MCF 10A (cell line): ENCODE measurements around the gene VAV1. TPM values are rescaled to one million over a fixed set of nuclear protein-coding genes. Genes with fewer than 3 reads are reported as not detected.

ENCODE experiments used
- BruUV-seq: library from RNA; stranded (reverse); fragments of 400-500 nt; replicated peaks from 2 replicates; lab custom pipeline; 2021; lab: Mats Ljungman, UMichigan
- CTCF ChIA-PET: fragments of 300-600 bp; sonication (Branson Sonifier 250); formaldehyde crosslinking; extraction: SDS; loops from one replicate; lab custom pipeline; 2021; ENCODE audit warnings: antibody characterized with exemption, inconsistent platforms; lab: Yijun Ruan, JAX
- POLR2A ChIA-PET: fragments of 300-600, 350-650 bp; sonication (Branson Sonifier 250); formaldehyde crosslinking; extraction: SDS; loops from one replicate; lab custom pipeline; 2020; ENCODE audit warnings: antibody characterized with exemption, inconsistent platforms; lab: Yijun Ruan, JAX
- DNase-seq: peaks from one replicate; pipeline ENCODE4 v3.0.0-alpha.2; 2018; ENCODE audit not compliant: unreplicated experiment
- H3K27ac Mint-ChIP-seq: one replicate; pipeline ENCODE4 v1.8.0; 2022; ENCODE audit warnings: mild to moderate bottlenecking, low read depth, mixed read lengths; ENCODE audit not compliant: unreplicated experiment
- H3K27me3 Mint-ChIP-seq: one replicate; pipeline ENCODE4 v1.8.0; 2022; ENCODE audit warnings: mixed read lengths; ENCODE audit not compliant: insufficient read depth, unreplicated experiment
- H3K36me3 Mint-ChIP-seq: one replicate; pipeline ENCODE4 v1.8.0; 2022; ENCODE audit warnings: mild to moderate bottlenecking, moderate library complexity, mixed read lengths; ENCODE audit not compliant: insufficient read depth, unreplicated experiment
- H3K4me1 Mint-ChIP-seq: one replicate; pipeline ENCODE4 v1.8.0; 2022; ENCODE audit warnings: mixed read lengths; ENCODE audit not compliant: insufficient read depth, unreplicated experiment
- H3K4me3 Mint-ChIP-seq: one replicate; pipeline ENCODE4 v1.8.0; 2022; ENCODE audit warnings: mild to moderate bottlenecking, moderate library complexity, mixed read lengths; ENCODE audit not compliant: unreplicated experiment
- H3K9me3 Mint-ChIP-seq: one replicate; pipeline ENCODE4 v1.8.0; 2022; ENCODE audit warnings: mixed read lengths; ENCODE audit not compliant: unreplicated experiment
- intact Hi-C: fragments of 100-400 bp; cut with micrococcal nuclease; formaldehyde crosslinking; loops from 2 replicates; pipeline ENCODE4 v1.14.1; 2022
- total RNA-seq: library from RNA; stranded (reverse); gene quantifications from 2 replicates; pipeline ENCODE4 v1.2.3, GENCODE V29; 2022
- TF ChIP-seq, protein P1 (sequence below): fragments of 200-600 bp; IDR thresholded peaks from one replicate; pipeline ENCODE4 v1.8.0; 2022; ENCODE audit warnings: antibody characterized with exemption, mild to moderate bottlenecking; ENCODE audit not compliant: unreplicated experiment

Gene VAV1
- total RNA-seq, 1 experiment from 2014 or later = not detected

DNA sequence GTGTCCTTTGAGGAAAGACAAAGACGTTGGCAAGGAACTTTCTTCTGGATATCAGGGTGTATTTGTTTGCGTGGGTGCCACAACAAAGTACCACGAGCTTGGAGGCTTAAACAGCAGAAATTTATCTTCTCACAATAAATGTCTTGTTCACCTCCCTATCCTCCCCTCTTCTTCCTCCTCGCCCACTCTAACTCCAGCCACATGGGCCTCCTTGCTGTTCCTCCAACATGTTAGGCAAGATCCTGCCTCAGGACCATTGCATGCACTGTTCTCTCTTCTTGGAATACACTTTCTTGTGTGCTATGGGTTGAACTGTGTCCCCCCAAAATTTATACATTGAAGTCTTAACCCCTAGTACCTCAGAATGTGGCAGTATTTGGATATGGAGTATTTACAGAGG lies 45.7 kb downstream of the VAV1 start:
- H3K27ac Mint-ChIP-seq = no peak overlapping the region

DNA sequence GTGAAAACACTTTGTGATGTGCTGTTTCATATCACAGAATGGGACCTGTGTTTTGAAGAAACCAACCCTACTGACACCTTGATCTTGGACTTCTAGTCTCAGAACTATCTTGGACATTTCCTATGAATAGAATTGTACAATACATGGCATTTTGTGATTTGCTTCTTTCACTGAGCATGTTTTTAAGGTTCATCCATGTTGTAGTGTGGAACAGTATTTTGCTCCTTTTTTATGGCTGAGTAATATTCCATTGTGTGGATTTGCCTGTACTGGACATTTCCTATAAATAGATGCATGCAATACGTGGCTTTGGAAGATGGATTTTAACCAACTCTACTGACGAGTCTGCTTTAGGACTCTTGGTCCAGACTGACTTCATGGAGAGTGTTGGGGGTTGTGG lies 46.8 kb downstream of the VAV1 start:
- TF ChIP-seq, protein P1, sequence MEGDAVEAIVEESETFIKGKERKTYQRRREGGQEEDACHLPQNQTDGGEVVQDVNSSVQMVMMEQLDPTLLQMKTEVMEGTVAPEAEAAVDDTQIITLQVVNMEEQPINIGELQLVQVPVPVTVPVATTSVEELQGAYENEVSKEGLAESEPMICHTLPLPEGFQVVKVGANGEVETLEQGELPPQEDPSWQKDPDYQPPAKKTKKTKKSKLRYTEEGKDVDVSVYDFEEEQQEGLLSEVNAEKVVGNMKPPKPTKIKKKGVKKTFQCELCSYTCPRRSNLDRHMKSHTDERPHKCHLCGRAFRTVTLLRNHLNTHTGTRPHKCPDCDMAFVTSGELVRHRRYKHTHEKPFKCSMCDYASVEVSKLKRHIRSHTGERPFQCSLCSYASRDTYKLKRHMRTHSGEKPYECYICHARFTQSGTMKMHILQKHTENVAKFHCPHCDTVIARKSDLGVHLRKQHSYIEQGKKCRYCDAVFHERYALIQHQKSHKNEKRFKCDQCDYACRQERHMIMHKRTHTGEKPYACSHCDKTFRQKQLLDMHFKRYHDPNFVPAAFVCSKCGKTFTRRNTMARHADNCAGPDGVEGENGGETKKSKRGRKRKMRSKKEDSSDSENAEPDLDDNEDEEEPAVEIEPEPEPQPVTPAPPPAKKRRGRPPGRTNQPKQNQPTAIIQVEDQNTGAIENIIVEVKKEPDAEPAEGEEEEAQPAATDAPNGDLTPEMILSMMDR = no peak
- DNase-seq = no peak
- POLR2A ChIA-PET = no interaction called here
- Mint-ChIP-seq H3K36me3 (no peaks in the 10 kb centered on the region), H3K4me3 (no peak overlapping the region), H3K27me3 (no peaks in the 10 kb centered on the region), H3K9me3 (no peaks in the 10 kb centered on the region), H3K27ac (no peak overlapping the region), H3K4me1 (peaks cover 5% of the 10 kb centered on the region)
- no TSS peak for BruUV-seq
- intact Hi-C loops = no loop called here
- CTCF ChIA-PET = no interaction called here

More for the DNA sequence above, 45.7 kb downstream of the VAV1 start:
- H3K36me3 Mint-ChIP-seq = no peaks in the 10 kb centered on the region
- H3K4me1 Mint-ChIP-seq = peaks cover 10% of the 10 kb centered on the region
- TF ChIP-seq, protein P1 = no peak
- H3K4me3 Mint-ChIP-seq = no peak overlapping the region
- no peaks in the 10 kb centered on the region for H3K9me3 Mint-ChIP-seq
- no peaks in the 10 kb centered on the region for H3K27me3 Mint-ChIP-seq
- no TSS peak for BruUV-seq
- POLR2A ChIA-PET = no interaction called here
- DNase-seq = no peak
- intact Hi-C loops = no loop called here
- CTCF ChIA-PET = interaction anchor here (0.7 kb wide), 1 partner anchor 14 kb away, joined by 3 read pairs; no protein-coding TSS in a partner anchor

DNA sequence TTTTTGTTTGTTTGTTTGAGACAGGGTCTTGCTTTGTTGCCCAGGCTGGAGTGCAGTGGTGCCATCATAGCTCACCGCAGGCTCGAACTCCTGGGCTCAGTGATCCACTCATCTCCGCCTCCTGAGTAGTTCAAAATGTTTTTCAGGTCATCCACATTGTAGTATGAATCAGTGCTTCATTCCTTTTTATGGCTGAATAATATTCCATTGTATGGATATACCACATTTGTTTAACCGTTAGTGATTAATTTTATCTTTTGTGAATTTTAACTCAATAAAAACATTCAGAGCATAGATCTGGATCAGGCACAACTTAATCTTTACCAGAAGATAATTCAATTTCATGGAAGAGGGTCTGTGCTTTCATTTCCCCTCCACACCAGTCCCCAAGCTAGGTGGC lies 47.7 kb downstream of the VAV1 start:
- Mint-ChIP-seq H3K4me1 (no peaks in the 10 kb centered on the region), H3K27me3 (no peaks in the 10 kb centered on the region), H3K9me3 (no peaks in the 10 kb centered on the region), H3K27ac (no peak overlapping the region), H3K4me3 (no peak overlapping the region), H3K36me3 (no peaks in the 10 kb centered on the region)
- DNase-seq = no peak
- ChIA-PET CTCF (interaction anchor here (0.6 kb wide), 1 partner anchor 22 kb away, joined by 3 read pairs; no protein-coding TSS in a partner anchor), POLR2A (no interaction called here)
- BruUV-seq = no TSS peak
- TF ChIP-seq, protein P1 = no peak
- intact Hi-C loops = no loop called here

DNA sequence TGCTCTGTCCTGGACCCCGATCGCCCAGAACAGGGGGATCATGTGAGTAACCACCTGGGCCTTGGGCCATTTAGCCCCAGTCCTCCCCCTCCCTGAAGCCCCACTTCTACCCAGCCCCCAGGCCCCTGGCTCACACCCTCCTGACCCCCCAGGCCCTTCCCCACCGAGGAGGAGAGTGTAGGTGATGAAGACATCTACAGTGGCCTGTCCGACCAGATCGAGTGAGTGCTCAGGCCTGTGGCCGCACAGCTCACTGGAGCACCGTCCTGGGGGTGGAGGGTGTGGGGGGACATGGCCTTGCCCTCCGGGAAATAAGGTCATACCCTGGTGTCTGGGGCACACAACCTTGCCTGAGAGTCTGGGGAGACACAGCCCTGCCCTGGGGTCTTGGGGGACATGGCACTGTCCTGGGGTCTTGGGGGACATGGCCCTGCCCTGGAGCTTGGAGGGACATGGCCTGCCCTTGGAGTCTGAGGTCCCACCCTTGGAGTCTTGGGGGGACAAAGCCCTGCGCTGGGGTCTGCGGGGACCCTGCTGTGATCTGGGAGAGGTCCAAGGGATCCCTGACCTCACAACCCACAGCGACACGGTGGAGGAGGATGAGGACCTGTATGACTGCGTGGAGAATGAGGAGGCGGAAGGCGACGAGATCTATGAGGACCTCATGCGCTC lies 49.3 kb downstream of the VAV1 start:
- intact Hi-C loops = no loop called here
- Mint-ChIP-seq H3K36me3 (no peaks in the 10 kb centered on the region), H3K4me1 (no peaks in the 10 kb centered on the region), H3K27me3 (no peaks in the 10 kb centered on the region), H3K9me3 (no peaks in the 10 kb centered on the region), H3K27ac (no peak overlapping the region), H3K4me3 (no peak overlapping the region)
- TF ChIP-seq, protein P1 = no peak
- POLR2A ChIA-PET = no interaction called here
- DNase-seq = no peak
- CTCF ChIA-PET = no interaction called here
- no TSS peak for BruUV-seq
